Fibroblast of skin of scalp (primary cell): ENCODE measurements around the gene CELF4.

ENCODE experiments used
- DNase-seq: peaks from one replicate; pipeline ENCODE4 v3.0.0-alpha.2; 2013

The CELF4 gene

DNA sequence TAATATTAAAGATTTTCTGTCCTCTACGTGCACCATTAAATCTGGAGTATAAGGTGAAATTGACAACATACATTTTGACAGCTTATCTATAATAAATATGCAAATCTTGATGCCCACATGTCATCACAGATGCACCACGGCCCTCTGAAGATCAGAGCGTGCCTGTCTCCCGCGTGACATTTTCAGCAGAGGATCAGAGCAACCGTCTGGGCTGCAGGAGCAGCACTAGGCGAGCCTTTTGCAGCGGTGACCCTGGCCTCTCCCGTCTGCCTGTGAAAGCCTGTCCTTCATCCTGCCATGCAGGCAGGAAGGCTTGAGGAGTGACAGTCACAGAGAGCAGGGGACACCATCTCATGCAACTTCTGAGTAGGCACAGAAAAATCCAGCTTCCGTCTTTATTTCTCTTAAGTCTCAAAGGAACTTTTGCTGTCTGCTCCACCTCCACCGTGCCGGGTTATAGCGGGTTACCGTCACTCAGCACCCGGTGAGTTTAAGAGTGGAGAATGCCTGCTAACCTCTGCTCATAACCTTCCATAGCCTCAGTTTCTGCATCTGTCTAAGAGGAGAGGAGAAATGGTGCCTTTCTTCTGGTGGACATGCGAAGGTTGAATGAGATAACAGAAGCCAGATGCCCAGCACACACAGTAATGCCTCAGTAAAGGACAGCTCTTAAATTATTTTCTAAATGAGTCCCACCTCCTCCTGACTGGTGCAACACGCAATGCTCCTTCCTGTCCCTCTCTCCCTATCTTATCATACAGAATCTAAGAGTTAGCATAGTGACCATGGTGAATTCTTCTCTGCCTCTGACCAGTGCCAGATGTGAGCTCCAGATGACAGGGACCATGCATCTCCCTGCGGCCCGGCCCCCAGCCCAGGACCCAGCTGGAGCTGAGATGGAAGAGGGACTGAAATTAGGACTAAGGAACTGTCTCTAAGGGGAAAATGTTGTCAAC lies 43.8 kb downstream of the CELF4 start:
- no peak for DNase-seq

DNA sequence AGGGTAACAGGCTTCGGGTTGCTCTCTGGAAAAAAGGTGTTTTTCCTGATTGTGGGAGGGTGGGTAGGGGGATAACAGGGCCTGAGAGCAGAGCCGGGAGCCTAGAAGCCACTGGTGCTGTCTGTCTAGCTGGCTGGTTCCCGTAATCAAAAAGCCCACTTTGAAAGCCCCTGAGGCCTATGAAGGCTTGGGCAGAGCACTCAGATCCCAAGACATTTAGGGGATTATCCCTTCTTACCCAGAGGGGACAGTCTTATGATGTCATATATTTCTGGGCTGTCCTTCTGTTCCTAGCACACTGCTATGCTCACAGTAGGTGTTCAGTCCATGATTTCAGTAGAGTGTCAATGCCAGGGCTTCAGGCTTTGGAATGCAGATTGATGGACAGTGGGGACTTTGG lies 45.1 kb downstream of the CELF4 start:
- no peak for DNase-seq

DNA sequence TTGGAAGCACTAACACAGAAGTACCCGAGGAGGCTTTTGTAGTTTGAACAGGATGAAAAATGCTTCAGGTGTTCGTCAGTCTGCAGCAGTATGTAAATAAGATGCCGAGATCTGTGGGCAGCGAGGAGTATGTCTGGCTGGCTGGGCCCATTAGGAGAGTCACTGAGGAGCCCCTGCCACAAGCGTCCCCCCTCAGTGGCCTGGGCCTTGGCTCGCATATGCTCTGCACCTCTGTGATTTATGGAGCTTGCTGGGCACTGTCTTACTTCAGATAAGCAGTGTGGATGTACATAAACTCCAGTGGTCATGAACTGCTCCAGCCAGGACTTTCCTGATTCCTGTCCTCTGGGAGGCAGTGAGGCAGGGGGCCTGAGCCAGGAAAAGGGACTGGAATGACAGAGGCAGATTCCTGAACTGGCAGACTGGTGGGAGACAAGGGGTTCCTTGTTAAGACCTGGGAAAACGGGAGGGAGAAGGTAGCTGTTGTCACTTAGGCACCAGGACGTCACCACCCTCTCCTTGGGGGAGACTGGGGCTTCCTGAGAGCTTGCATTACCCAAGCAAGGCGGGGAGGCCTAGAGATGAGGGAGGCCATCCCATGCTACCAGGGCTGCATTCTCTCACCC lies 46.0 kb downstream of the CELF4 start:
- no peak for DNase-seq

DNA sequence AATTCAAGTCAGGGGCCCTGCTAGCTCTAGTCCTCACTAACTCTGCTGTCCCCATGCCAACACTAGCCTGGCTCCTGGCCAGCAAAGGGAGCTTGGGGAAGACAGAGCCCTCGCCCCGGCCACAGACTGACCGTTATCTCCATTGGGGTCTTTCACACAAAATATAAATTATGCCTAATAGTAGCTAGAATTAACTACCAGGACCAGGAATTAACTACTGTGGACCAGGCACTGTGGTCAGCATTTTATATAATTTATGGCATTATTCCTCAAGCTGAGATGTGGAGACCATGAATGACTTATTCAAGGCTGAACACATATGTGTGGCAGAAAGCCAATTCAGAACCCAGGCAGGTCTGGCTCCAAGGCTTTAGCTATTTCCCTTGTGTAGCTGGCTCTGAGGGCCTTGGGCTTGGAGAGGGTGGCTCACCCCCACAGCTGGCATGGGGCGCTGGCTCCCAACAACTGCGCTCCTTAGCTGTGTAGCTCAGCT lies 49.2 kb downstream of the CELF4 start:
- DNase-seq = no peak

- DNase-seq = no peak
These were observed 50.6 kb downstream of the CELF4 start for GRCh38 chr18:37514953-37515352.

GRCh38 chr18:37512400-37512799 lies 53.2 kb downstream of the CELF4 start:
- DNase-seq = no peak

DNA sequence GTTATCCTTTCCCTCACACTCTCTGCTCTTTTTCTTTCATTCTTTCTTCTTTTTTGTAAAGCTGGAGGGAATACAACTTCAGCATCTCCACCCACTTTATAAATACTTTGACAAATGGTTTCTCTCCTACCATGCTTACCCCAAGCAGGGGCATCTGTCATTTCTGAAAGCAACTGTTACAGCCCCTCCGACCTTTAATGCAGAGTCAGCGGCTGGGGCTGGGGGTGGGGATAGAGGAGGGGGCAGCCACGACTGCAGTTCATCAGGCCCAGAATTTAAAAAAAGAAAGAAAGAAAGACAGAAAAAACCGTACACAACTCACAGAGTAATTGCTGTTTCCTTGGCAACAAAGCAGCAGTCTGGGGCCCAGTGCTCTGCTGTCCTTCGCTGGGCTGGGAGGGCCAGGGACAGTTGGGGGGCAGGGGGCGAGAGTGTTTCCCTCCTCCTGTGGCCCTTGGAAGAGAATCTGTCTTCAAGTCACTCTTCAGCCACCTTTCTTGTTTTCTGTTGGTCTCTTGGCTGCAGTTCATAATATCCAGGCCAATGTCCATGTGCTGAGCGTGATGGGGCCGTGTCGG lies 53.8 kb downstream of the CELF4 start:
- no peak for DNase-seq

GRCh38 chr18:37509600-37509999 lies 56.0 kb downstream of the CELF4 start:
- no peak for DNase-seq

- no peak for DNase-seq
These were observed 57.4 kb downstream of the CELF4 start for GRCh38 chr18:37508207-37508606.

GRCh38 chr18:37507239-37507638 lies 58.4 kb downstream of the CELF4 start:
- no peak for DNase-seq

- DNase-seq = no peak
These were observed 59.6 kb downstream of the CELF4 start for GRCh38 chr18:37506001-37506400.

DNA sequence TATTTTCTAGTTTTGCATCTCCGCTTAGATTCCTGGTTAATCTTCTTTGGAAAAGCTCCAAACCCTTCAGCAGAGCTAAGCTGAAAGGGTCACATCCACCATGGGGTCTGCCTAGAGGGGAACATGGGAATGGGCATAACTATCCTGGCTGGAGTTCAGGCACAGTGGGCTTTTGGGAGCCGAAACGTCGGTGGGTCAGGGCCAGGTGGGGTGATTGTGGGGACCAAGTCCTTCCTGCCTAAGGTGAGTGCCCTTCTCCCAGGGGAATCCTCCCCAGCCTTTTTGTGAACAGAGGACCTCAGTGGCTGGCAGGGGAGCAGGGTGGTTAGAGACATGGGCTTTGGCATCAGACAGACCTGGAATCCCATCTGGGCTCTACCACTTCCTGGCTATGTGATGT lies 60.3 kb downstream of the CELF4 start:
- no peak for DNase-seq

DNA sequence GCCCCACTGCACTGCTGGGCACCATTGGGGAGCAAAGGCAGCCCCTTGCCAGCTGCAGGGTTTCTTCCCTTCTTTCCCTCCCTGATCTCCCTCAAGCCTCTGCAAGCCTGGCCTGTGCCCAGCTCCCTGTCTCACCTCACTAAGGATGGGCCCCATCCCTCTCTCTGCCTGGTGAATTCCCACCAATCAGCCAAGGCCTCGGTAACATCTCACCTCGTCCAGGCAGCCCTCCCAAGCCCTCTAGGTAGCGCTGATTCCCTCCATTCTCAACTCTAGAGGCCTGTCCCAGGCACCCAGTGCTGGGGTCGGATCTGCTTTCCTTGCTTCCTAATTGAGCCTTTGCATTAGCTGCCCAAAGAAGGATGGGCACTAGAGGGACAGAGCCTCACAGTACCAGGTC lies 63.0 kb downstream of the CELF4 start:
- no peak for DNase-seq

DNA sequence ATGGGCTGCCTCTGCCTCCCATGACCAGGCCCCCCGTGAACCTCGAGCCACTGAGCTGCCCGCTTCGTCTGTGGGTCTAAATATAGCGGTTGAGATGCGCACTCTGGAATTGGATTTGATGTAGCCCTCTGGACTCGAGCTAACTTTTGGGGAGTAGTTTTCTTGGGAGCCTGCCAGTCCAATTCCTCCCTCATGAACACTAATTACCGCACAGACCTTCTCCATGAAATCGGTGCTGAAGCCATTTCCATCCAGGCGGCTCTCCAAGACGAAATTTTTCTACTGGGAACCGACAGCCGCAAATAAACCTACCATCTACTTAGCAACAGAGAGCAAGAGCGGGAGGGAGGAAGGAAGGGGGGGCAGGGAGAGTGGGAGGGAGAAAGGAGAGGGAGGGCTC lies 63.6 kb downstream of the CELF4 start:
- DNase-seq = no peak

- DNase-seq = no peak
These were observed 64.5 kb downstream of the CELF4 start for GRCh38 chr18:37501136-37501535.

- no peak for DNase-seq
These were observed 65.7 kb downstream of the CELF4 start for GRCh38 chr18:37499913-37500312.

DNA sequence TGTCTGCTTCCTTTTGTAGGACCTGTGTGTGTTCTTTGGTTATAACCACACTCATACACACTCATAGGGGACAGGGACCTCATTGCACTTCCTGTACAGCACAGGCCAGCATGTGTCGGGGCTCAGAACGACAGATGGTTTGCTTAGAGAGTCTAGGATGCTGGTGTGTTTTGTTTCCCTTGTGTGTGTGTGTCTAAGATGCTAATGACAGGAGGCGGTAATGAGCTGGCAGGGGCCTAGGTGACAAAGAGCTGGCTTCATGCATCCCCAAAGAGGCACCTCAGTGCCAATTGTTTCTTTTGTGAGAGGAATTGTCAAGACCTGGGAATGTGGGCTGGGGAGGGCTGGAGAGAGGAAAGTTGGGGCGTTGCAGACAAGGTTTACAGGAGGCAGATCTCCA lies 66.6 kb downstream of the CELF4 start:
- DNase-seq = no peak

GRCh38 chr18:37497853-37498518 lies 67.6 kb downstream of the CELF4 start:
- DNase-seq = no peak

DNA sequence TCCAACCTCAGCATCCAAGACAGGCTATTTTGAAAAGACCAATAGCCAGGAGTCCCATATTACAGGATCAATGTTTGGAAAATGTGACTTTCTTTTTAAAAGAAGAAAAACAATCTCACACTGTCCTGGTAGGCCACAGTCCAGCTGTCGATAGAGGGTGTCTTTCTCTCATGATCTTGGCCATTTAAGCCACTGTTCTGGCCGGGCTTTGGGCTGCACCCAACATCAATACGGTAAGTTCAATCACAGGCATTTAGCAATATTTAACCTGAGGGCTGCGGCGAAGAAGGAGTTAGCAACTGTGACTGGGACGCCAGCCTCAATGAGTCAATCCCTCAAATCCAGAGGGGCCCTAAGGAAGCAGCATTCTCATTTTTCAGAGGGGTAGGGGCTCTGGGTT lies 69.0 kb downstream of the CELF4 start:
- DNase-seq = no peak

DNA sequence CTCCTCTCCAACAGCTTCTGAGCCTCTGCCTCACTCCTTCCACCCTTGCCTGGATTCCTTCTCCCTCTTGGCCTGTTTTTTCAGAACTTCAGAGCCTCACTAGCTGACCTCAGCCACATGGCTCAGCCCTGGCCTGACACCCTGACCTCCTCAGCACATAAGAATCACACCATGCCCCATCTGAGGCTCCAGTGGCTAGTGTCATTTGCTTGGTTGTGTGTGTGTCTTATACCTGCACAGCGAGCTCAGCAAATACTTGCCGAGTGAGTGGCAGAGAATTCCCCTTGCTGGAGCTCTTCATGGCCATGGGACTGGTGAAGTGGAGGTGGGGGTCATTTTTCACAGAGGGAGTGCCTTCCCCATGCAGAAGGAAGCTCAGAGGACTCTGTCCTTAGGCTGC lies 70.2 kb downstream of the CELF4 start:
- no peak for DNase-seq

DNA sequence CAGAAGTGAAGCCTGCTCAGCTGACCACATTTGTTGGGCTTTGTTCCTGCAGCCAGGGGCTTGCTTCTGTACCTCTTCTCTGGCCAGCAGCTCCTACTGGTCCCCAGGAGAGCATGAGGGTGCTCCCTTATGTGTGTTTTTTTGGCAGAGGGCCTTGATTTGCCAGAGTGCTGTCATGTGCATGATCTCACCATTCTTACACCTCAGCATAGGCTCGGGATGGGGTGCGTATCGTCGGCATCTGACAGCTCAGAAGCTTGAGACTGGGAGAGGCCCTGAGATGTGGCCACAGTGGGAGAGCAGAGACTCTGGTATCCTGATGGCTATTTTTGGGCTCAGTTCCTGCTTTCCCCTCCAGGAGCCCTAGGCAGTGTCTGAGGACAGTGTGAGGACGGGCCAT lies 71.2 kb downstream of the CELF4 start:
- DNase-seq = no peak

GRCh38 chr18:37493352-37493935 lies 72.2 kb downstream of the CELF4 start:
- no peak for DNase-seq

DNA sequence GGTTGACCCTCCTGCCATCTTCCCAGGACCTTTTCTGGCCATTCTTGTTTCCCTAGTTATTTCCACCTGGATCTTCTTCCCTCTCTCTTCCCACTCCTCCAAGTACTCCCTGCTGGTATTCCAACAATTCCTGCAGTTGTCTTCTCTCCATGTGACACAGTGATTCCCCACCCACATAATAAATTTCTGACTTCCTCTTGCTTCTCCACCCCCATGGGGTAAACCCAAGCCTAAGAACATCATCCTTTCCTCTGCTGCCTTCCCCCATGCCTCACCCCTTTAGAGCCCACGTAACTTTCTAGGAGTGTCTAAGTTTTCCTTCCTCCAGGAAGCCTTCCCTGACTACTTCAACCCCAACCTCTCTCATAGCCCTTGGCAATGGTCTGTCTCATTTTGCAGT lies 72.6 kb downstream of the CELF4 start:
- no peak for DNase-seq
